Kidney epithelial cell (primary cell): ENCODE results near the gene NPHP1. TPM values are rescaled to one million over a fixed set of nuclear protein-coding genes. Genes with fewer than 3 reads are reported as not detected.

Experiments used
- DNase-seq: peaks from one replicate; pipeline ENCODE4 v3.0.0-alpha.2; 2010; ENCODE audit warnings: low read depth
- H3K27me3 ChIP-seq: 2 replicates; pipeline ENCODE4 v1.6.0; 2011; ENCODE audit warnings: low read length; ENCODE audit not compliant: control insufficient read depth, insufficient read depth
- H3K36me3 ChIP-seq: 2 replicates; pipeline ENCODE4 v1.5.1; 2011; ENCODE audit warnings: low read length; ENCODE audit not compliant: control insufficient read depth, insufficient read depth
- H3K4me3 ChIP-seq: 2 replicates; pipeline ENCODE4 v1.5.1; 2011; ENCODE audit warnings: low read depth, mild to moderate bottlenecking, control low read depth, low read length
- CTCF ChIP-seq: IDR thresholded peaks from 2 replicates; pipeline ENCODE4 v1.5.1; 2011; ENCODE audit warnings: mild to moderate bottlenecking, moderate library complexity, low read length, control low read depth, inconsistent platforms; ENCODE audit not compliant: insufficient read depth, poor library complexity, severe bottlenecking
- total RNA-seq: library from RNA; depleted of rRNA; stranded (reverse); fragments of >200 nt; gene quantifications from 2 replicates; pipeline ENCODE4 v1.2.3, GENCODE V29; 2015

The NPHP1 gene
- total RNA-seq, 1 donor from 2014 or later: 2.5 TPM

- Histone ChIP-seq H3K27me3 (no peaks in the 10 kb centered on the region), H3K36me3 (no peaks in the 10 kb centered on the region), H3K4me3 (no peak overlapping the region)
- no peak for DNase-seq
- TF ChIP-seq CTCF: no peak
These were observed 83.2 kb downstream of the NPHP1 start for GRCh38 chr2:110121592-110121991.

- Histone ChIP-seq H3K36me3 (no peaks in the 10 kb centered on the region), H3K4me3 (no peak overlapping the region), H3K27me3 (no peaks in the 10 kb centered on the region)
- TF ChIP-seq CTCF: no peak
- DNase-seq: no peak
These were observed 83.8 kb downstream of the NPHP1 start for GRCh38 chr2:110121052-110121334.

GRCh38 chr2:110120171-110121051, 84.4 kb downstream of the NPHP1 start:
- no peak overlapping the region for H3K4me3 ChIP-seq
- H3K36me3 ChIP-seq: no peaks in the 10 kb centered on the region
- no peak for TF ChIP-seq CTCF
- H3K27me3 ChIP-seq: no peaks in the 10 kb centered on the region
- no peak for DNase-seq

- no peak for DNase-seq
- no peaks in the 10 kb centered on the region for H3K27me3 ChIP-seq
- TF ChIP-seq CTCF: peak; percentile 72
- no peaks in the 10 kb centered on the region for H3K36me3 ChIP-seq
- H3K4me3 ChIP-seq: peak overlapping the region; percentile 72
These were observed 88.6 kb downstream of the NPHP1 start for GRCh38 chr2:110116033-110116710.

- no peaks in the 10 kb centered on the region for H3K36me3 ChIP-seq
- DNase-seq: no peak
- no peaks in the 10 kb centered on the region for H3K27me3 ChIP-seq
- TF ChIP-seq CTCF: no peak
- H3K4me3 ChIP-seq: peak within 1 kb of the TSS; percentile 72
These were observed 89.4 kb downstream of the NPHP1 start, which contains the start of gene MALL for GRCh38 chr2:110115291-110116032. TSS of gene MALL (minus strand) at chr2:110115822. CDS start at chr2:110115792, 30 bp downstream.
